ENCODE results near the gene CORO7. TPM values are rescaled to one million over a fixed set of nuclear protein-coding genes. Genes with fewer than 3 reads are reported as not detected.

CORO7 gene
- total RNA-seq, 4 donors from 2014 or later: 46.8 to 330 (median 58.1) TPM

GRCh38 chr16:4354512-4355409, 61.6 kb downstream of the CORO7 start:
- Histone ChIP-seq H3K4me1 (peaks cover 0 to 14% (median 13%) of the 10 kb centered on the region in 4 donors), H3K4me3 (no peak overlapping the region), H3K9me3 (no peaks in the 10 kb centered on the region), H3K36me3 (no peaks in the 10 kb centered on the region), H3K27me3 (no peaks in the 10 kb centered on the region), H3K27ac (no peak overlapping the region)
- TF ChIP-seq EP300 (IDR thresholded peaks at IDR 0.05; ENCODE audit: low read depth) (no peak), CTCF (IDR thresholded peaks at IDR 0.05) (no peak), POLR2A (IDR thresholded peaks at IDR 0.05) (no peak), POLR2AphosphoS5 (IDR thresholded peaks at IDR 0.05) (no peak)
- intact Hi-C loops (cut with DNase I; ENCODE audit: low total_unique reads): loop anchor here (10.0 kb wide), 1 partner anchor 740 kb away; the partner anchor contains the start of gene EEF2KMT
- DNase-seq: no peak
- in situ Hi-C loops (cut with MboI; ENCODE audit: low pct_ligation_motif_present in 1 of 4, low pct_unique_long_range_greater_than_20kb in 1 of 4, low sequenced_read_pairs in 3 of 4): loop anchor here in 2 of 4 donors (10.0 kb wide), 2 partner anchors 50 to 60 kb away; partner anchors contain the start of gene CORO7 (in 1 of the 2)
- 92 to 94% methylated on average over 7 to 20 of the region's 20 CpGs for WGBS, 2 donors (ENCODE audit: low coverage in 1 of 2)

GRCh38 chr16:4353675-4354074, 62.7 kb downstream of the CORO7 start:
- H3K9me3 ChIP-seq: no peaks in the 10 kb centered on the region
- no peaks in the 10 kb centered on the region for H3K36me3 ChIP-seq
- H3K27me3 ChIP-seq: no peaks in the 10 kb centered on the region
- H3K4me1 ChIP-seq: peaks cover 0 to 17% (median 15%) of the 10 kb centered on the region in 4 donors
- intact Hi-C loops (cut with DNase I; ENCODE audit: low total_unique reads) (loop anchor here (10.0 kb wide), 1 partner anchor 741 kb away; the partner anchor contains the start of gene EEF2KMT), in situ Hi-C loops (cut with MboI; ENCODE audit: low pct_ligation_motif_present in 1 of 4, low pct_unique_long_range_greater_than_20kb in 1 of 4, low sequenced_read_pairs in 3 of 4) (loop anchor here in 2 of 4 donors (10.0 kb wide), 2 partner anchors 51 to 61 kb away; partner anchors contain the start of gene CORO7 (in 1 of the 2))
- H3K4me3 ChIP-seq: no peak overlapping the region
- H3K27ac ChIP-seq: no peak overlapping the region
- no peak for DNase-seq
- 94 to 95% methylated on average over 3 to 4 of the region's 4 CpGs for WGBS, 2 donors (ENCODE audit: low coverage in 1 of 2)
- no peak for TF ChIP-seq POLR2AphosphoS5 (IDR thresholded peaks at IDR 0.05)
- no peak for TF ChIP-seq POLR2A (IDR thresholded peaks at IDR 0.05)
- no peak for TF ChIP-seq EP300 (IDR thresholded peaks at IDR 0.05; ENCODE audit: low read depth)
- no peak for TF ChIP-seq CTCF (IDR thresholded peaks at IDR 0.05)

GRCh38 chr16:4352843-4353242, 63.6 kb downstream of the CORO7 start:
- Histone ChIP-seq H3K9me3 (no peaks in the 10 kb centered on the region), H3K36me3 (no peaks in the 10 kb centered on the region), H3K27ac (no peak overlapping the region), H3K27me3 (no peaks in the 10 kb centered on the region), H3K4me3 (no peak overlapping the region), H3K4me1 (peaks cover 0 to 17% (median 15%) of the 10 kb centered on the region in 4 donors)
- intact Hi-C loops (cut with DNase I; ENCODE audit: low total_unique reads) (loop anchor here (10.0 kb wide), 1 partner anchor 742 kb away; the partner anchor contains the start of gene EEF2KMT), in situ Hi-C loops (cut with MboI; ENCODE audit: low pct_ligation_motif_present in 1 of 4, low pct_unique_long_range_greater_than_20kb in 1 of 4, low sequenced_read_pairs in 3 of 4) (loop anchor here in 2 of 4 donors (10.0 kb wide), 2 partner anchors 52 to 62 kb away; partner anchors contain the start of gene CORO7 (in 1 of the 2))
- no peak for TF ChIP-seq POLR2AphosphoS5 (IDR thresholded peaks at IDR 0.05)
- no peak for TF ChIP-seq CTCF (IDR thresholded peaks at IDR 0.05)
- no peak for TF ChIP-seq POLR2A (IDR thresholded peaks at IDR 0.05)
- no peak for TF ChIP-seq EP300 (IDR thresholded peaks at IDR 0.05; ENCODE audit: low read depth)
- WGBS, 2 donors (ENCODE audit: low coverage in 1 of 2): 80 to 89% methylated on average over 1 to 5 of the region's 5 CpGs
- no peak for DNase-seq

- Histone ChIP-seq H3K4me3 (no peak overlapping the region), H3K4me1 (peaks cover 0 to 17% (median 15%) of the 10 kb centered on the region in 4 donors), H3K27ac (peak overlapping the region in 2 of 4 donors; percentile 93), H3K9me3 (no peaks in the 10 kb centered on the region), H3K27me3 (no peaks in the 10 kb centered on the region), H3K36me3 (no peaks in the 10 kb centered on the region)
- WGBS, 2 donors (ENCODE audit: low coverage in 1 of 2): 83 to 100% methylated on average over 1 to 7 of the region's 7 CpGs
- in situ Hi-C loops (cut with MboI; ENCODE audit: low pct_ligation_motif_present in 1 of 4, low pct_unique_long_range_greater_than_20kb in 1 of 4, low sequenced_read_pairs in 3 of 4): loop anchor here in 2 of 4 donors (10.0 kb wide), 2 partner anchors 53 to 63 kb away; partner anchors contain the start of gene CORO7 (in 1 of the 2)
- no peak for DNase-seq
- TF ChIP-seq POLR2AphosphoS5 (IDR thresholded peaks at IDR 0.05) (no peak), EP300 (IDR thresholded peaks at IDR 0.05; ENCODE audit: low read depth) (no peak), CTCF (IDR thresholded peaks at IDR 0.05) (no peak), POLR2A (IDR thresholded peaks at IDR 0.05) (no peak)
- intact Hi-C loops (cut with DNase I; ENCODE audit: low total_unique reads): loop anchor here (10.0 kb wide), 1 partner anchor 743 kb away; the partner anchor contains the start of gene EEF2KMT
Observed at GRCh38 chr16:4351880-4352279, 64.5 kb downstream of the CORO7 start.

Data from transverse colon (tissue), 4 donors.